Stimulated activated CD8-positive, alpha-beta memory T cell treated with anti-CD3 and anti-CD28 coated beads, Interleukin-15, amount 100 ng/mL, for 1 hour (primary cell): ENCODE data around the gene ORC1.

ENCODE experiments used
- DNase-seq: peaks from one replicate; pipeline ENCODE4 v3.0.0-alpha.2; 2020; ENCODE audit warnings: low read depth

Gene ORC1

DNA sequence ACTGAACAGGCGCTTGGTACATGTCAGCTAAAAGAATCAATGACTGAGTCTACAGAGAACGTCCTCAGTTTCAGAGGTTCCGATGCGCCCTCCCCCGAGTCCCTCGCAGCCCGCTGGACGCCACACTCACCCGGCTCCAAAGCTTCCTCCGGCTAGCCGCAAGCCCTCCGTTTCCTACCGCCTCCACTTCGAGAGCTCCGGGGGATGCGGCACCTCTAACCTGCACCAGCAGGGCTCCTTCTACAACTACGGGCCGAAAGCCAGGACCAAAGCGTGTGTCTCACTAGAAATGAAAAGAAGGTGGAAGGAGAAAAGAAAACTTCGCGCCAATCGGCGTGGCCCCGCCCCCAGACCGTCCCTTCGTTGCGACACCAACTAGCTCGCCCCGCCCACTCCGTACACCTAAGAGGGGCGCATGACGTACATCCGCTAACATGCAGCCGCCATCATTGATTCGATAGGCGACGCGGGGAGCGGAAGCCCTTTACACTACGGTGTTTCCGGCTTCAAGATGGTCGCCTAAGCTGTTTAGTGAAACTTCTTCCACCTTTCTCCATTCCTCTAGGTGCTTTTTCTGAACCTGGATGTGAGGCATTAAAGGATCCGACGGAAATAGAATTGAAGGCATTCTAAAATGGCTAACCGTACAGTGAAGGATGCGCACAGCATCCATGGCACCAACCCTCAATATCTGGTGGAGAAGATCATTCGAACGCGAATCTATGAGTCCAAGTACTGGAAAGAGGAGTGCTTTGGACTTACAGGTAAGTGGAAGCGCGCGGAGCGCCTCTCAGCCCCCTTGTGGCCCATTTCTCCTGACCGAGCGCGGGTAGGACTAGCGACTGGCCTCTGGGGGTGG, at the start of gene ORC1, which contains the start of gene PRPF38A:
ORC1 (minus strand) TSS at position 308 of the 859 bp plus-strand sequence. CDS start 2,200 bp downstream, outside the sequence.
PRPF38A (plus strand) TSS at position 487 of the 859 bp plus-strand sequence; CDS start at position 635, 148 bp downstream.
- DNase-seq, result peak; percentile 97

DNA sequence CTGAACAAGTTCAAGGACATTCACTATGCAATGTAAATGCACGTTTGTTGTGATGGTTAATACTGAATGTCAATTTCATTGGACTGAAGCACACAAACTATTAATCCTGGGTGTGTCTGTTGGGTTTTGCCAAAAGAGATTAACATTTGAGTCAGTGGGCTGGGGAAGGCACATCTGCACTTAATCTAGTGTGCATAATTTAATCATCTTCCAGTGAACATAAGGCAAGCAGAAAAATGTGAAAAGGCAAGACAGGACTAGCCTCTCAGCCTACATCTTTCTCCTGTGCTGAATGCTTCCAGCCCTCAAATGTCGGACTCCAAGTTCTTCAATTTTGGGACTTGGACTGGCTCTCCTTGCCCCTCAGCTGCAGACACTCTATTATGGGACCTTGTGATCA, 40.2 kb upstream of the ORC1 start:
- DNase-seq, result no peak

DNA sequence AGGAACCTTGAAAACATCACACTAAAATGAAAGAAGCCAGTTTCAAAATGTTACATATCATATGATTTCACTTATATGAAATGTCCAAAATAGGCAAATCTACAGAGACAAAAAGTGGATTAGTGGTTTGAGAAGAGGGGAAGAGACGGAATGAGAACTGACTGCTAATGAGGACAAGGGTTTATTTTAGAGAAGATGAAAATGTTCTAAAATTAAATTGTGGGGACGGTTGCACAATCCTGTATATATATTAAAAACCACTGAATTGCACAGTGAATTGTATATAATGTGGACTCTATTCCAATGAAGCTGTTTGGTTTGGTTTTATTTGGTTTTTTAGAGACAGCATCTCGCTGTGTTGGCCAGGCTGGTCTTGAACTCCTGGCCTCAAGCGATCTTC, 35.8 kb upstream of the ORC1 start:
- DNase-seq, result no peak

DNA sequence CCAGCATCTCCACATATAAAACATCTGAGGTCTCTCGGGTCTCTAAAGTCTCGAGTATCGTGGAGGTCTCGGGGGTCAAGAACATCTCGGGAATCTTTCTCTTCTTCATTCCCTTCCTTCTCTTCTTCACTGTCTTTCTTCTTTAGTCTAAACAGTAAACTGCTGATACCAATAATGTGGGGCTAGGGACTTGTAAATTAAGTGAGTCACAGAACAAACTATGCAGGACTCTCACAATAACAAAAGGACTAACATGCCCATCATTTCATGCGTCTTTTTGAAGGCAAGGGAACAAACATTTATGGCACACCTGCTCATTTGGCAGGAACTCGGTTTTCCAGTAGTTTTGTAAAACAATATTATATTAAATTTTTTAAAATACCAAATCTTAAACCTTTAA, 32.6 kb upstream of the ORC1 start:
- no peak for DNase-seq

DNA sequence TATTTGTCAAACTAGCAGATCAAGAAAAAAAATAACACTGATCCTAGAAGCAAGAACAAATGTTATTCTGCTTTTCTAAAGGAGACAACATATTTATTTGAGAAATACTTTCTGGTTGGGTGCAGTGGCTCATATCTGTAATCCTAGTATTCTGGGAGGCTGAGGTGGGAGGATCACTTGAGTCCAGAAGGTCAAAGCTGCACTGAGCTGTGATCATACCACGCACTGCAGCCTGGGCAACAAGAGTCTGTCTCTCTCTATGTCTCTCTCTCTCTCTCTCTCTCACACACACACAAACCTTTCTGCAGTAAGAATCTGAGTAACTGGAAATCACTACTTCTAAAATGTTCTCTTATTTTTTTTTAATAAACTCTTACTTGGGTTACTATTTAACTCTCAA, 31.4 kb upstream of the ORC1 start:
- DNase-seq, result no peak

DNA sequence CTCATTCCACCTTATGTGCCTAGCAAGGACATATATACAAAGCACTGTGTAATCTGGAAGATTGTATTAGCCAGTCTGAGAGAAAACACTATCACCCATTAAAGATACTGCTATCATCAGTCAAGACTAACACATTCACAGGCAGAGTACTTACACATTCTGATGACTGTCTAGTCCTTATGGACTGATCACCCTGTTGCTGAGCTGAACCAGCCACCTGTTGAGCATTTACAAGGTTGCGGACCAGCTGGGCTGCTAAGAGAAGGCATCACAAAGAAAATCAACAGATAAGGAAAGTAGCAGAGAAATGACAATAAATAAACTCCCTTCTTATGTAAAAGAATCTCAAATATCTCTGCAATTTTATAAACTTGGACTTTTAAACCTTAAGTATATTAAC, 31.0 kb upstream of the ORC1 start:
- DNase-seq, result no peak

DNA sequence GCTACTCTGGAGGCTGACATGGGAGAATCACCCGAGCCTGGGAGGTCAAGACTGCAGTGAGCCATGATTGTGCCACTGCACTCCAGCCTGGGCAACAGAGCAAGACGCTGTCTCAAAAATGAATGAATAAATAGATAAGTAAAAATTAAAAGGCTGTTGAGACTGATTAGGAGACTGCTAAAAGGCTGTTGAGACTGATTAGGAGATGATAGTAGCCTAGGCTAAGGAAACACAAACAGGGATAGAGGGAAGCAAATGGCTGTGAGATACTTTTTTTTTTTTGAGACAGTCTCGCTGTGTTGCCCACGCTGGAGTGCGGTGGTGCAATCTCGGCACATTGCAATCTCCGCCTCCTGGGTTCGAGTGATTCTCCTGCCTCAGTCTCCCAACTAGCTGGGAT, 28.6 kb upstream of the ORC1 start:
- no peak for DNase-seq

DNA sequence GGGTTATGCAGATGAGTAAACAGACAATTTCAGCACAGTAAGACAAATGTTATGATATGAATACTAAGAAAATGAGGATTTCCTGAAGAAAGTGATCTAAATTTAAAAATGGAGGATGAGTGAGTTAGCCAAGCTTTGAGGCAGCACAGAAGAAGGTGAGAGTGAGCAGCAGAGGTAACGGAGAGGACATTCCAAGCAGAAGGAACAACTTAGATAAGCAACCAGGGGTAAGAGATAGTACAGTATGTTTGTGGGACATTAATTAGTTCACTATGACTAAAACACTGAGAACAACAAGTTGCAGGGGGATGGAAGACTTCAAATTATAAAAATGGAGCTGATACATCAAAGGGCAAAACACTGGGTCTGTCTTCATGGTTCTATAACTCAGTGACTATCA, 22.9 kb upstream of the ORC1 start:
- no peak for DNase-seq

DNA sequence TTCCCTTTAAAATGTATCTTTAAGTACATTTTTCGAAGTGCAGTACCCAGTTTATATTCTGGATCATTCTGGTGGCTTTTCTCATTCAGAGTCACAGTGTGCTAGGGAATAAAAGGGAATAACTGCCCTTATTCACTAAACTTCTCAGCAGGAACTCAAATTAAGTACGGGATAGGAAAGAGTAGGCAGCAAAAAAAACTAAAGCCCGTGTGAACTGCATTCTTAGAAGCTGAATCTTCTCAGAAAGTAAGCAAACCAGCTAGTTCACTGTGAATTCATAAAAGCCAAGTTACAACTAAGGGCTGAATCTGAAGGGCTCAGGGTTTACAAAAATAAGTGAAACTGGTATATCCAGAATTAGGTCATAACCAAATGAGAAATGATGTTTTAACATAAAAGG, 22.1 kb upstream of the ORC1 start:
- DNase-seq, result no peak

DNA sequence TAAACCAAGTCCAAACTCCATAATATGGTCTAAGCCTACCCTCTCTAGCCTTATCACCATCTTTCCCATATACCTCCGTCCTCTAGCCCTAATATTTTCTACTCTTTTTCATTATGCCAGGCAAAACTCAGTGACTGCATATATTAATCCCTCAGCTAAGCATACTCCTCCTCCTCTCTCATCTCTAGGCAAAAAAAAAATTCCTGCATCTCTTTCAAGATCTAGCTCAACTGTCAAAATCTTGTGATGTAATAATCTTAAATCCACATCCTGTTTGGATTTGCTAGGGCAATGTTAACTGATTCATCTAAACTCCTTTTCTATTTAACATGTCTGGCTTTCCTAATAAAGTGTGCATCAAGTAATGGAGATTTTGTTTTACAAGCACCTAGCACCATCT, 20.6 kb upstream of the ORC1 start:
- no peak for DNase-seq

DNA sequence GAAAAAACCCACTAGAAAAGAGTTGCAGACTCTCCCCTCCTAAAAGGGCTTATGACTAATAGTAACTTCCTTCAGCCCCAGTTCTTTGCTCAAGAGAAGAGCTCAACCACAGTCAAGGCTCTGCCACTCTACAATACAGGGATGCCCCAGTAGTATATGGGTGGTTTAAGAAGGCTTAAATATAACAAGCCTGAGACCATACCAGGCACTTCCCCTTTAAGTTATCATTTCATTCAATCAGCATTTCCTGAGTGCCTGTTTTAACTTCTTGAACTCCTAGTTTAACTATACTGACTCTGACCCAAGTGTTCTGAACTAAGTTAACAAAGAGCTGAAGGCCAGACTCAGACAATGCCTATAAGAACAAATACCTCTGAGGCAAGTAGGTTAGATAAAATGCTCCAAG, 20.0 kb upstream of the ORC1 start:
- no peak for DNase-seq

DNA sequence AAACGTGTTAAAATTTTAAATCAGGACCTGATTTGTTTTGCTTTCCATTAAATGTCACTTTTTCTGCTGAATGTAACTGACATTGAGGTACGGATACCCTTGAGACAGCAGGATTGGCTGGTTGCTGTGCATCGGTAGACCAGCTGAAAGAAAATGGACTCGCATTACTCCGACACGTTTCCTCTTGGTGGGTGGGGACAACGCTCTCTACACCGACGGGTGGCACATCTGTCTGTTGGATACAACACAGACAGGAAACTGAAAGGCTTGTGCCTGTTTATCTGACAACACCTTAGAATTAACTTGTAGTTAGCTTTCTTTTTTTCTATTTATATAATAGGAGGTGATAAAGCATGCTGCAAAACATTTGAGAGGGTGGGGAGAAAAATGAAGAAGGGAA, 19.5 kb upstream of the ORC1 start:
- peak; percentile 49 for DNase-seq

DNA sequence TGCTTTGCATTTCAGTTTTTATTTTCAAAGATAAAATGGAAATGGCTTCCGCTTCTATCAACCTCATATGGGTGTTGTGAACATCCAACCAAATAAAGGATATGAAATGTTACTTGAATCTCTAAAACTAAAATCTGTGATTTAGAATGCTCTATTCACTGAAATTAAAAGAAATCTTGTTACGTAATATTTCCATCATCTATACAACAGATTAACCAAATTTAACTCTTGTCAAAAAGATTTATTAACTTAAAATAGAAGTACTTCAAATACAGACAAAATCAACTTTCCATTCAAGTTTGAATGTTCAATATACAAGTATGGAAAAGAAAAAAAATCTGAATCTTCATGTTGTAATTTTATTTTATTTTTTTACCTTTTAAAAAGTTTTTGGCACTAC, 18.8 kb upstream of the ORC1 start:
- no peak for DNase-seq

DNA sequence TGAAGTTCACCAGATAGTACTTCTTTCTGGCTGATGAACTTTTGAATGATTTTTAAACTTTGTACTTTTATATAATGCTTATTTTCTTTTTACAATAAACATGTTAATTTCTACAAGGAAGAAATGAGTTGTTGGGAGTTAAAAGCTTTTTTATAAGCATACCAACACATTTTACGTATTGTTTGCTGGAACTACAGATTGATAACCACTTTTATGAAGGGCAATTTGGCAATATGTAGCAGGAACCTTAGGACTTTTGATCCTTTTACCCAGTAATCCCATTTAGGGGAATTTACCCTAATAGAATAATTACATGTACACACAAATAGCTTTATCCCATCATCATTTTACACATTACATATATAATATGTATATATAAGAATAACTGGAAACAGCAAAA, 16.5 kb upstream of the ORC1 start:
- DNase-seq, result no peak

DNA sequence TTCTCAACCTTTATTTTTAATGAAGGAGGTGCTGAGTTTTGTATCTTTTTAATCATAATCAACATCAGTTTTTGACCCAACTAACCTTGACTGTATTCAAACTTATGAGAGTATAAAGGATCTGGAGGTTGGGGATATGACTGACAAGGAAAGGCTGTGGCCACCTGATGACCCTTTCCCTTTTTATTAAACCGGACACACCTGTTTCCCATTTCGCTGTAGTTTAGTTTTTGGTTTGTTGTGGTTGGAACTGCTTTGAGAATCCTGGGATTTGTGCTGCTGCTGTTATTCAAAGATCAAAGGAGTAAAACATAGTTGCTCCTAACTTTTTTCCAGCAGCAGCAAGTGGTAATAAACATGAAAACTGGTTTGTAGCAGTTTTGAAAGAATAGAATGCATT, 12.6 kb upstream of the ORC1 start:
- no peak for DNase-seq

DNA sequence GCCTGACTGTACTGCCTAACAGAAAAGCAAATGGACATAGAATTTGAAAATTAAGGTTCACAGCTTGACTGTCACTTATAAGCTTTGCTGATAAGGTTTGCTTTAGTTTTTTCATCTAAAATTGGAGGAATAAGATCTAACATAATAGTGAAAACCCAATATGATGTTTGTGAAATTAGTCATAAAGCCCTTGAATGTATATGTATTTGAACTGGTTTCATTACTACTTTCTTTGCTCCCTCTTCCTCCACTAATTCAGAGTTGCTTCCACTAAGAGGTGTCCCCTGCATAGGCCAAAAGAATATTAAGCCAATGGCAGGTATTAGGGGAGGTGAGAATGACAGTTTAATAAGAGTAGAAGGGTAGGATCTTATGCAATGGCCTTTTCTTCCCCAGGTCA, 10.7 kb upstream of the ORC1 start:
- DNase-seq, result no peak

DNA sequence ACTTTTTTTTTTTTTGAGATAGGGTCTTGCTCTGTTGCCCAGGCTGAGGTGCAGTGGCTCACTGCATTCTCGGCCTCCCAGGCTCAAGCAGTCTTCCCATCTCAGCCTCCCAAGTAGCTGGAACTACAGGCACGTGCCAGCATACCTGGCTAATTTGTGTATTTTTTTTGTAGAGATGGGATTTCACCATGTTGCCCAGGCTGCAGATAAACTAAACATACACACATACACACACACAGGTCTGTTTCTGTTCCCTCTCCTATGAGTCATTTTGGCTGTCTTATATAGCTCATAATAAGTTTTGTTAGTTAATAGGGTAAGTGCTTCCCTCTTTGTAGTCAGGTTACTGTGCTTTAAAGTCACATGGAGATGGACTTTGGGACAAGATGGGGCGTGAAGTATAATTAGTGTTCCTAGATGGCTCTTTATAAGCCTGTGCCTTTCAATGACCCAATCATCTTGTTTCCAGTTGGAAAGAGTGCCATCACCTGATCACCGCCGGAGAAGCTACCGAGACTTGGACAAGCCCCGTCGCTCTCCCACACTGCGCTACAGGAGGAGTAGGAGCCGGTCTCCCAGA, 9.3 kb upstream of the ORC1 start:
- no peak for DNase-seq

DNA sequence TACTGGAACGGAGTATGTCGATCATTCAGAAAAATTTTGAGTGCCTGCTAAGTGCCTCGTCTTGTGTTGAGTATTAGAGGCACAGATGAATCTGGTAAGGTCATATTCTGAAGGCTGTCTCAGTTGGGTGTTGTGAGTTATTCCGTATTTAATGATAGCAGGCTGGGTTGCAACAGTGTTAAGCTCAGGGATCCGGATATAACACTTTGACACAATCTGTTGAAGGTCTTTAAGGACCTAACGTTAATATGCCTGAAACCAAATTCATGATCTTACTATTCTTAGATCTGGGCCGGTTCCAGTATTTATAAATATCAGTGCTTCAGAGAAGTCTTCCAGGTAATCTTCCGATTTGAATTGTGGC, 734 bp upstream of the ORC1 start:
- DNase-seq, result no peak

DNA sequence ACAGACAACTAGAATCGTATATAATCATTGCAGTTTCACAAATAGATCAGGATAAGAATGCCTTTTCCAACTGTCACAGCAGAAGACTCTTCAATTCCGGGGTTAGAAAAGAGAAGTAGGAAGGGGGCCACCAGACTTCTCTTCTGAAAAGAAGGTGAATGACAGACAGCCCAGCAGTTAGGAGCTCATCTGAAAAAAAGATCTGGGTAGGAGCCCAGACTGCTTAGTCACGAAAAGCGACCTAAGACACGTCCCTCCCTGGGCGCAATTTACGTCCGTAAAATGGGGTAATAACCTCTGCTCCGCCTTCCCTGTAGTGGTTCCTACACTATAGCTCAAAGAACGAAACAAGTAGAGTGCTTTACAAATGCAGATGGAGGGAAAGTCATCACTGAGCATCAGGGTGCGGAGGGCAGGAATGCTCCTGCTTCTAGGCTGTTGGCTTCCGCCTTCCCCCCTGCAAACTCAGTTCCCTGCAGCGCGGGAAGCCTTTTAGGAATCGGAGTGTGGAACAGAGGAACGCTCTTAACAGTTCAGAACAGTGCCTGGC, 582 bp downstream of the ORC1 start:
- DNase-seq, result peak; percentile 3

DNA sequence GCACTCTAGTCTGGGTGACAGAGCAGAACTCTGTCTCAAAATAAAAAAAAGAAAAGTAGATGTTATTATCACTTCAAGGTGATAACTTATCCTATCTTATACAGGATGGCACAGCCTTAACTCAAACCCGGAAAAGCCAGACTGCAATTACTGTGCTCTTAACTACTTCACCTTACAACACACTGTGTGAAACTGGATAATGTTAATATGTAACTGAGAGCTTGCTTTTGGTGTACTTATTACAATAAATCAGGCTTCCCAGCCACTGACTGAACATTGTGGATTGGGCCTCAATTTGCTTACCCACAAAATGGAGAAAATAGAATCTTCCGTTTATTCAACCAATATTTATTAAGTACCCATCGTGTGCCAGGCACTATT, 1.4 kb downstream of the ORC1 start:
- no peak for DNase-seq

DNA sequence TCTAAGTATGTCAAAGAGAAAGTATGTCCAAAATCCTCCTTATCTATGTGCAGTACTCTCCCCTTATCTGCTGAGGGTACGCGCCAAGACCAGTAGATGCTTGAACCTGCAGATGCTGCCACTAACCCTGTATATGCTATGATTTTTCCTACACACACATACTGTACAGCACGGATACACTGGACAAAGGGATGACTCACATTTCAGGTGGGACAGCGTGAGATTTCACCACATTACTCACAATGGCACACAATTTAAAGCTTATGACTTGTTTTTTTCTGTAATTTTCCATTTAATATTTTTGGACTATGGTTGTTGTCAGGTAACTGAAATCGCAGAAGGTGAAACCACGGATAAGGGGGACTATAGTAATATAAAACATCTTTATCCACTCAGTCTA, 4.1 kb downstream of the ORC1 start:
- no peak for DNase-seq

DNA sequence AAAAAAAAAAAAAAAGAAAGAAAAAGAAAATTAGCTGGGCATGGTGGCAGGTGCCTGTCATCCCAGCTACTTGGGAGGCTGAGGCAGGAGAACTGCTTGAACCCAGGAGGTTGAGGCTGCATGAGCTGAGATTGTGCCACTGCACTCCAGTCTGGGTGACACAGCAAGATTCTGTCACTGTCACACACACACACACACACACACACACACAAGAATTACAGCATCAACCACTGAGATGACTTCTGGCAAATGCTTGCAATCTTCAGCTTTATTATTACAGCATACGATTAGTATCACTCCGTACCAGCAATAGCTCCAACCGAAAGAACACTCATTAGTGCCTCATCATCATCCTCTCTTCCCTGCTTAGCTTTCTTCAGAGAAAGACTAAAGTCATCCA, 4.6 kb downstream of the ORC1 start:
- DNase-seq, result no peak

DNA sequence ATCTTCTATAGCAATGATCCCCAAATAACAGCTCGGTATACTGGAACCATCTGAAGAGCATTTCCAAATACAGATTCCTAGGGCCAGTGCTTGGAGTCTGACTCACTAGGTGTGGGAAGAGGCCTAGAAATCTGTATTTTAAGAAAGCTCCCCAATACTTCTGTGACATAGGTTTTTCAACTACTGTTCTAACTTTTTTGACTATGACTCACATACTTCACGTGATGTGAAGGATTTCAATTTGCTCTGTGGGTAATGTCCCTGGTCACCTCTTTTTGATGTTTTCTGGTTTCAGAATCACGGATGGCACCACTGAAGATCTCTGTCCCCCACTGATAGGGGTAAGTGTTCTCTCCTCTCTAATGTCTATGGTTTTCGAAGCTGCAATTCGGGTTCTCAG, 11.0 kb downstream of the ORC1 start:
- no peak for DNase-seq

DNA sequence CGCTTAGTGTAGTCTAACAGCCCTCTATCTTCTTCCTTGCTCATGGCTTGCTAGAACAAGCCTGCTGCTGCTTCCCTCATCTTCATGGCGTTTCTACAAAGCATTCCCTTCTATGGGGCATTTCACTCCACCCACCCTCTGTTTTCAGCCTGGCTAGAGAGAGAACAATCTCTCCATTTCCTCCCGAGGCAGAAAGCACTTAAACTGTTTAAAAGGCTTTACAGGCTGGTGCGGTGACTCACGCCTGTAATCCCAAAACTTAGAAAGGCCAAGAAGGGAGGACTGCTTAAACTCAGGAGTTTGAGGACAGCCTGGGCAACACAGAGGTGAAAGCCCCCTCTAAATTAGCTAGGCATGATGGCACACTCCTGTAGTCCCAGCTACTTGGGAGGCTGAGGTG, 17.8 kb downstream of the ORC1 start:
- no peak for DNase-seq
